HG02840 (cell line): ENCODE results near the gene KY.

Experiments used
- ATAC-seq: cut with Tn5 transposase; IDR thresholded peaks from one replicate; pipeline ENCODE4 v1.9.1; 2021; ENCODE audit warnings: mild to moderate bottlenecking, moderate library complexity, moderate number of reproducible peaks; ENCODE audit not compliant: unreplicated experiment, low FRiP score

The KY gene

GRCh38 chr3:134645515-134645914 is 5.3 kb downstream of the KY start:
- ATAC-seq = no peak

DNA sequence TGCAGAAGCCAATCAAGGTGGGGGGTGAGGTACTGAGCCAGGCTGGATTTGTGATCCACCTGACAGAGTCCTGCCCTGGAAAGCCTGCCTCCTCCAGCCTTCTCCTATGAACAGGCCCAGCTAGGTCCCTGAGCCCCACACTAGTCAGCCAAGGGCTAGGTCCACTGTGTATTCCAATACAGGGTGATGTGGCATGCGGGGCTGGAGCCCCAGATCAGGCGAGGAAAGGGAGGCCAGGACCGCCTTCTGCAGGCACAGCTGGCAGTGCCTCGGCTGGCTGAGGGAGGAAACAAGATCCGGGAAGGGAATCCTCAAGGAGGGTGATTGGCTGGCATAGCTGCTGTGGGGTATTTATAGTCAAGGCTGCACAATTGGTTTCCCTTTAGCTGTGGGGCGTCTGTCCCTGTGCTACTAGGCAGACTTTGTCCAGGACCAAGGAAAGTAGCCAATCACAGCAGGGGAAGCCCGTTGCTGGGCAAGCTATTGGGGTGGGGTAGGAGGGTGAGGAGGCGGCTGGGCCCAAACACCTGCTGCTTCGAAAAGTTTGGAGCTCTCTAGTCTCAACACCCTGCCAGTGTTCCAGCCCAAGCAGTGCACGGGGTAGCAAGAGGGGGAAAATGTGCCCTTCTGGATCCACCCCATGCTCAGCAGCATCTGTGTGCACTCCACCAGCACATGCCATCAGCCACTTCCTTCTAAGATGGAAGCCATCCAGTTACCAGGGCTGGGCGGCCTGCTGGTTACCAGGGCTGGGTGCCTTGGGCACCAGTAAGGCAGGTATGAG is 5.9 kb downstream of the KY start:
- ATAC-seq = no peak

DNA sequence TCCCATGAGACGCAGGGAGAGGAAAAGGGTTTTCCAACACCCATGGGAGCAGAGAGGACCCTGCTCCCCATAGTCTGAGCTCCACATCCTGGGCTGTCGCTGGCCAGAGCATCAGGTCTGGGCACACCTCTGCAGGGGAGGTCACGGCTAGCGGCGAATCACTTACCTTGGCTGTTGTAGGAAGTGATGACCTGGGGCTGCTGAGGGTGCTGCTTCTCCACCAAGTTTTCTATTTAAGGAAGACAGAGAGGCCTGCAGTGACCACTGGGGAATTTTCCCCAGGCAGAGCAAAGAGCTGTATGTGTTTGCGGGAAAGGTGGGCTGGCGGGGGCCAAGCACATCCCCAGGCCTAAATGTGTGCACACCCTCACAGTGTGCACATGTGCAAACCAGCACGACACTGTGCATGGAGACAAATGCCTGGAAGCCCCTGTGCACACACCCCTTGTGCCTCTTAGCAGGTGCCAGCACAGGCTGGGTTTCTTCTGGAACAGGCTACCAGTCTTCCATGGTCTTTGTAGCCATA is 7.6 kb downstream of the KY start:
- ATAC-seq = no peak

DNA sequence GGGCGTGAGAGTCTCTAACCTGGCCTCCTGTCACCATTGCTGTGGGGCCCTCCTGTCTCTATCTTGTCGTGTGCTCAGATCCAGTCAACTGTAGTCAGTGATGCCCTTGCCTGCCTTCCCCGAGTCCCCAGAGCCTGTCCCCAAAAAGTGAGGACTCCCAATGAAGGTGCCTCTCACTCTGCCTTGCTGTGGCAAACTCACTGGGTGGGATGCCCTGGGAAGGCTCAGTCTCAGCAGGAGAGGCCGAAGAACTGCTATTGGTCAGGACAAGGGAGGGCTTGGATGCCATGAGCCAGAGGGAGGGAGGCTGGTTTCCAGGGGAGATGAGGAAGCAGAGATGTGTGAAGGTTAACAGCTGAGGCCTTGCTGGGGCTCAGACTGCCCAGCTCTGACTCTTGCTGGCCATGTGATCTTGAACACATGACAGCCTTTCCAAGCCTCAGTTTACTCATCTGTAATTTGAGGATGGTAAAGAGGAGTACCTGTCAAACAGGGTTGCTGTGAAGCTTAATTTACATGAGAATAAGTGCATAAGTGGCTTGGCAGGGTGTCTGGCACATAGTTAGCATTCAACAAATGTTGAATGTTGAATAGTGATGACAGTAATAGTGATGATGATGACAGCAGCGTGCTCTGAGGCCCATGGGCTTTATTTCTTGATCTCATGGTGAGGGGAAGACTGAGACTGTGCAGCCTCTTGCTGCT is 8.2 kb downstream of the KY start:
- no peak for ATAC-seq

- ATAC-seq = no peak
Measured at GRCh38 chr3:134641671-134642300, 9.0 kb downstream of the KY start.

DNA sequence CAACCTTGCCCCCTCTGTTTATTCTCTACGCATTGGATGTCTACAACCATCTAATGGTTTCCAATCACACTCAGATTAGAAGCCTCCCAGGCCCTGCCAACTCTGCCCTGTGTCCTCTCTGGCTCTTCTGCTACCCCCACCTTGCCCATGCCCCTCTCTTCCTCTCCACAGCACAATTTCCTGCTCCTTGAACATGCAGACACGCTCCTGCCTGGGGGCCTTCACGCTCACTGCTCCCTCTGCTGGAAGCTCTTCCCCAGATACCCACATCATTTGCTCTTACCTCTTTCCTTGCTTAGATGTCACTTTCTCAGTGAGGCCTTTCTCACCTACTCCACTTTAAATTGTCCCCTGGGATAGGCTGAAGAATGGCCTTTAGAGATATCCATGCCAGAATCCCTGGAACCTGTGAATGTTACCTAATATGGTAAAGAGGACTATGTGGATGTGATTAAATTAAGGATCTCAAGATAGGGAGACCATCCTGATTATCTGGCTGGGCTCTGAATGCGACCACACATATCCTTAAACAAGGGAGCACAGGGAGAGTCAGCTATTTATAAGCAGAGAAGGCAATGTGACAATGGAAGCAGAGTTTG is 9.9 kb downstream of the KY start:
- no peak for ATAC-seq

DNA sequence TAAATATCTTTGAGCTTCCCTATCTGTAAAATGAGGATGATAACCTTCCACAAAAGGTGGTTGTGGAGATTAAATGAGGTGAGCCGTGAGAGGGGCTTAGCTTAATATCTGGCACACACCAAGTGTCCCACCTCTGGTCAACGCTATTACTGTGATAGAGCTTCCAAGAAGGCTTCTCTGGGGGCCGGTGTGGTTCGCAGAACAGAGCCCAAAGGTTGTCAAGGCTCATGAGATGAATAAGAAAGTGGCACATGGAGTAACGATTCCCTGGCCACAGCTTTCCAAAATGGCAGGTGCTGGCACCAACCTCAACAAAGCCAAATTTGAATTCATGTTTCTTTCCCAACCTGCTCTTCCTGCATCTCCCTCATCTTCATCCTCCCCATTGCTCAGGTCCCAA is 10.4 kb downstream of the KY start:
- ATAC-seq = no peak

- ATAC-seq = no peak
Measured at GRCh38 chr3:134638385-134639030, 12.3 kb downstream of the KY start.

GRCh38 chr3:134636406-134636805 is 14.4 kb downstream of the KY start:
- ATAC-seq = no peak

GRCh38 chr3:134630506-134630905 is 20.3 kb downstream of the KY start:
- no peak for ATAC-seq

DNA sequence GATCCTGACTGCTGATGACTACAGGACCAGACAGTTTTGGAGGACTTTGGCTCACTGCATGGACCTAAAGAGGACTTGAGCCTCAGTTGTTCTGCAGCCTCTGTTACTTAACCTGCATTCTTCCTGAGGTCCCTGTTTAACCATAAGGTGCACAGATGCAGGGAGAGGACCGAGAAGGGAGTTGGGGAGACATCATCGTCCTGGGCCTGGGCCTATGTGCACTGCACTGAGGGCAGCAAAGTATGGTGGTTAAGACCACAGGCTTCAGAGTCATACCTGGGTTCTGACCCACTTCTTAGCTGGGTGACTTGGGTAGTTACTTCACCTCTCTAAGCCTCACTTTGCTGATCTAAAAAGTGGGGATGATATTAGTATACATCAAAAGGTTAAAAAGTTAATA is 21.9 kb downstream of the KY start:
- ATAC-seq = no peak

DNA sequence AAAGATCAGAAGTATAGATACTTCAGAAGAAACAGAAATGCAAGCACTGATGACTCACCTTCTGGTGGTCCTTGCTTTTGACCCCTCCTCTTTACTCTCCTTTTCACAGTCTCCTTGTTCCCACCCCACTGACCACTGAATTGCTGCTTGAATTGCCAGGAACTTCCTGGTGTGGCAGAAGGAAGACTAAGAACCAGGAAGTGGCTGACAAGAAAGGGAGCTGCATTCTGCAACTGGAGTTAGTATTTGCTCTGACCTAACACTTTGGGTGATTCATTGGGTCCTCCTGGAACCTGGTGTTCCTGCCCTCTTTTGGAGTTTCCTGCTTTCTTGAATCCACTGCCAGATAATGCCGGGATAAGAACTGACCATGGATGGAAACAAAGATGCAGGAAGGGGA is 23.0 kb downstream of the KY start:
- ATAC-seq = no peak

DNA sequence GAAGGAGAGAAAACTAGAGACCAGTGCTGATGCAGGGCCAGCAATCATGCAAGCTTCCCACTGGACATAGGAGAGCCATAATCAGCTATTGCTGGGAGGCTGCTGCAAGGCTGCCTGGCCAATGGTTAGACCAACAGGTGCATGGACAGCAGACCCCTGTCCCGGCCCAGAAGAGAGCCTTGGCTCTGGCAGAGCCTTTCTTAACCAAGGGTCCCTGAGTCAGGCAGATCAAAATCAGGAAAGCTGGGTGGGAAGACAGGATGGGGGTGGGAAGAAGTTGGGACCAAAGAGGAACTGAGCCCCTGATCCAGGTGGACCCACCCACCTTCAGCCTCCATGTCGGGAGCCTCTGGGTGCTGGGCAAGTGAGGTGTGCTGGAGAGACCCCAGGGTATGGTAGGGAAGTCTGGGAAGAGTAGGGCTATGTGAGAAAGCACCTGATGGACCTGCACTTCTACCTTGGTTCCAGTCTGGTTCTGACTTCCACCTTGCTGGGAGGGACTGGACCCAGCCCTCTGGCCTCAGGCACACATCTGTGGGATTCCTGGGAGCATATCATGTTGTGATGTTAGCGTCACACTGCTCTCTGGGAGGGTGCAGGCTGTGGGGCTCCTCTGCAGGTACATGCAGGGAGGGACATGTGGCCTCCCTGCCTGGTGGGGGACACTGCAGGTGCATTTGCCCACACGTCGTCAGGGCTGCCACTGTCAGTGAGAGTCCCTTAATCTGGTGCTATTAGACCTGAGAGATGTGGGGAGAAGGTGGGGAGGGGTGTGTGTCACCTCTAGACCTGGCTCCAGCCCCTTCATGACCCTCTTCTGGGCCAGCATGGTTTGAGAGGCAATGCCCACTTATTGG is 24.7 kb downstream of the KY start:
- ATAC-seq = no peak

DNA sequence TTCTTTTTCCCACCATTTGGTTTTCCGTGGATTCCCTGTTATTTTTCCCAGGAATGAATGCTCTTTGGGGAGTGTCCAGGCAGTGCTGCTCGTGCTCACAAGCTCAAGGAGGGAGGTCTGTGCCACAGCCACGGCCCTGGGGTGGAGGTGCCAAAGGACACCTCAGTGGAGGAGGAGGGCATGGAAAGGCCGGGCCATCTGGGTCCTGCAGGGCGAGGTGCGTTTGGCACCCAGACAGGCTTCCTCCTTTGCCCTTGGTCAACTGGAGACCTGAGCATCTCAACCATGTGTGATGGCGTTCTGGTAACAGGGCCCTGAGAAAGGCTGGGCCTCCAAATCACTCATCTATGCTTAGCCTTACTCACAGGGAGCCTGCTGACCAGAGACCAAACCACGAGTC is 25.4 kb downstream of the KY start:
- ATAC-seq = no peak

GRCh38 chr3:134624537-134625287 is 26.1 kb downstream of the KY start:
- ATAC-seq = no peak

GRCh38 chr3:134623615-134624245 is 27.1 kb downstream of the KY start:
- no peak for ATAC-seq

GRCh38 chr3:134622806-134623365 is 27.9 kb downstream of the KY start:
- ATAC-seq = no peak

- no peak for ATAC-seq
Measured at GRCh38 chr3:134621854-134622253, 29.0 kb downstream of the KY start.
